Colonic mucosa (tissue), 4 donors: ENCODE measurements around the gene ENSA. TPM values are rescaled to one million over a fixed set of nuclear protein-coding genes. Genes with fewer than 3 reads are reported as not detected.
A peak's percentile ranks its signal among the peaks of the same experiment; 100 is the strongest.

ENCODE experiments used
- DNase-seq: peaks from one replicate; pipeline ENCODE4 v3.0.0-alpha.2; 2020
- H3K27ac ChIP-seq: fragments of 200-600 bp; one replicate; pipeline ENCODE4 v1.8.0; 2021
- H3K27me3 ChIP-seq: fragments of 200-600 bp; one replicate; pipeline ENCODE4 v1.8.0; 2021
- H3K36me3 ChIP-seq: fragments of 200-600 bp; one replicate; pipeline ENCODE4 v1.8.0; 2021
- H3K4me1 ChIP-seq: fragments of 200-600 bp; one replicate; pipeline ENCODE4 v1.8.0; 2021; ENCODE audit warnings: mild to moderate bottlenecking
- H3K4me3 ChIP-seq: fragments of 200-600 bp; one replicate; pipeline ENCODE4 v1.8.0; 2021
- H3K9ac ChIP-seq, 2 donors: one replicate each; pipeline ENCODE4 v1.7.0; 2013; ENCODE audit warnings: control low read depth in 2 of 2, low read depth in 2 of 2, low read length in 2 of 2
- H3K9me3 ChIP-seq: fragments of 200-600 bp; one replicate; pipeline ENCODE4 v1.8.0; 2021
- intact Hi-C: fragments of 100-400 bp; cut with DNase I; formaldehyde crosslinking; loops from one replicate; pipeline ENCODE4 v1.14.1; 2022
- total RNA-seq, 2 donors: library from RNA; stranded (reverse); fragmentation: NEBNext Ultra II Directional in 1 of 2; extraction: Animal tissue kit (Norgen Biotek cat#: 25700) in 1 of 2; gene quantifications; one replicate each; pipeline ENCODE4 v1.2.1, GENCODE V29; 2021
- TF ChIP-seq, protein P1 (sequence below): fragments of 200-600 bp; IDR thresholded peaks from one replicate; pipeline ENCODE4 v1.8.0; 2022; ENCODE audit warnings: antibody characterized with exemption, mild to moderate bottlenecking
- donor health status: healthy.
- donor health status: DM: no; HTN: no; CAD: no.
- donor health status: DM: no; HTN: no; CAD: no.

ENSA gene
- total RNA-seq, 2 donors from 2014 or later, result 199 to 227 TPM

- TF ChIP-seq, protein P1, sequence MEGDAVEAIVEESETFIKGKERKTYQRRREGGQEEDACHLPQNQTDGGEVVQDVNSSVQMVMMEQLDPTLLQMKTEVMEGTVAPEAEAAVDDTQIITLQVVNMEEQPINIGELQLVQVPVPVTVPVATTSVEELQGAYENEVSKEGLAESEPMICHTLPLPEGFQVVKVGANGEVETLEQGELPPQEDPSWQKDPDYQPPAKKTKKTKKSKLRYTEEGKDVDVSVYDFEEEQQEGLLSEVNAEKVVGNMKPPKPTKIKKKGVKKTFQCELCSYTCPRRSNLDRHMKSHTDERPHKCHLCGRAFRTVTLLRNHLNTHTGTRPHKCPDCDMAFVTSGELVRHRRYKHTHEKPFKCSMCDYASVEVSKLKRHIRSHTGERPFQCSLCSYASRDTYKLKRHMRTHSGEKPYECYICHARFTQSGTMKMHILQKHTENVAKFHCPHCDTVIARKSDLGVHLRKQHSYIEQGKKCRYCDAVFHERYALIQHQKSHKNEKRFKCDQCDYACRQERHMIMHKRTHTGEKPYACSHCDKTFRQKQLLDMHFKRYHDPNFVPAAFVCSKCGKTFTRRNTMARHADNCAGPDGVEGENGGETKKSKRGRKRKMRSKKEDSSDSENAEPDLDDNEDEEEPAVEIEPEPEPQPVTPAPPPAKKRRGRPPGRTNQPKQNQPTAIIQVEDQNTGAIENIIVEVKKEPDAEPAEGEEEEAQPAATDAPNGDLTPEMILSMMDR, result no peak
- Histone ChIP-seq H3K4me3 (peak within 1 kb of the TSS; percentile 87), H3K27ac (peak within 1 kb of the TSS; percentile 98), H3K9me3 (no peaks in the 10 kb centered on the region), H3K36me3 (no peaks in the 10 kb centered on the region), H3K9ac (peak within 1 kb of the TSS; percentile 99 to 100), H3K4me1 (no peaks in the 10 kb centered on the region), H3K27me3 (no peaks in the 10 kb centered on the region)
- DNase-seq, result peak; percentile 94
- intact Hi-C loops, result loop anchor here (5.0 kb wide), 1 partner anchor 43 kb away; no protein-coding TSS in a partner anchor
Observed at GRCh38 chr1:150579110-150579944, 50.1 kb downstream of the ENSA start, which contains the start of gene MCL1. Gene MCL1, minus strand, starts transcription at chr1:150579610. Its CDS starts 80 bp downstream, at chr1:150579530.

DNA sequence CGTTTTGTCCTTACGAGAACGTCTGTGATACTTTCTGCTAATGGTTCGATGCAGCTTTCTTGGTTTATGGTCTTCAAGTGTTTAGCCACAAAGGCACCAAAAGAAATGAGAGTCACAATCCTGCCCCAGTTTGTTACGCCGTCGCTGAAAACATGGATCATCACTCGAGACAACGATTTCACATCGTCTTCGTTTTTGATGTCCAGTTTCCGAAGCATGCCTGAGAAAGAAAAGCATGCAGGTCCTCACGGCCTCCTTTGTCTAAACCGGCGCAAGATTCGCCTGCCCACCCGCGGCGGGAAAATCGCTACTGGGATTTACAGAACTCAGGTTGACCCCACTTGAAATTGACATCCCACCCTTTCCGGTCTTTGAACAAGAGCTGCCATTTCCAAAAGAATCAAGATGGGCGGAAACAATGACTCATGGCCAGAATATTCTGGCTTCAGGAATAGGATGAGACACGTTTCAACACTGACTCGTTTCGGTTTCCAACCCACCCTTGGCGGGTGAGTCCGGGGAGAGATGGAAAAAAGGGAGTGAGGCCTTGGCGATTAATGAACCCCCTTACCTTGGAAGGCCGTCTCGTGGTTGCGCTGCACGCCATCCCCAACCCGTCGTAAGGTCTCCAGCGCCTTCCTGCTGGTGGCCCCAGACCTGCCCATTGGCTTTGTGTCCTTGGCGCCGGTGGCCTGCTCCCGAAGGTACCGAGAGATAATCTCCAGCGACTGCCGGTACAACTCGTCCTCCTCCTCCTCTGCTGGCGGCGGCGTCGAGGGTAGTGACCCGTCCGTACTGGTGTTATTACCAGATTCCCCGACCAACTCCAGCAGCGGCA, 50.9 kb downstream of the ENSA start:
- intact Hi-C loops, result loop anchor here (5.0 kb wide), 1 partner anchor 44 kb away; no protein-coding TSS in a partner anchor
- Histone ChIP-seq H3K9me3 (no peaks in the 10 kb centered on the region), H3K27me3 (no peaks in the 10 kb centered on the region), H3K4me1 (peaks cover 3% of the 10 kb centered on the region), H3K36me3 (peaks cover 6% of the 10 kb centered on the region), H3K9ac (peak overlapping the region; percentile 99 to 100), H3K27ac (peak overlapping the region; percentile 98), H3K4me3 (peak overlapping the region; percentile 87)
- TF ChIP-seq, protein P1, result no peak
- DNase-seq, result peak; percentile 72

DNA sequence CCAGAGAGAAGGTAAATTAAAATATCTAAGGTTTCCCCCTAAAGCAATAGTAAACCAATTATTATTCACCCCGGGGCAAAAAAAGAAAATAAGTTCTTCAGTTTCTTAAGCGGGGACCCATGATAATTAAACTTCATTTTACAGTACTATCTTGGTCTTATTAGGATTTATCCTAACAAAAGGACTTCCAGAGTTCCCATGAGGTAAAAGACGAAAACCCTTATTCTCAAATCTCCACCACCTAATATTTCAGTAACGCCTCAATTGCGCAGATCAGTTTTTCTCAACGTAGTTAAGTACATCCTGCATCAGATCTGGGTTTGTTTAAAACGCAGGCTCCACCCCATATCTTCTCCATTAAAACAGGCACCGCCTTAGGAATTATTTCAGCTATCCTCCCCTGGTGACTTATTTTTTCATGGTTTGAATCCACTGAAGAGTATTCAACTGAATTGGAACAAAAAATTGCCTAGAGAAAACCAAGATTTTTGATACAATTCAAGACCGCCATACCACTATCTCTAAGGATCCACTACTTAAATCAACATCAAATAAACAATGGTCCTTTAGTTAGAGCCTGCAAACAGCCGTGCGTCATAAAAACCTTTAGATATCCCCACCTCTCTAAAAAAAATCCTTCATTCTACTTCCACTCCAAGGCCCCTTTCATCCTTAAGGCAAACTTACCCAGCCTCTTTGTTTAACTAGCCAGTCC, 51.7 kb downstream of the ENSA start:
- no peaks in the 10 kb centered on the region for H3K9me3 ChIP-seq
- H3K27ac ChIP-seq, result peak overlapping the region; percentile 98
- peaks cover 9% of the 10 kb centered on the region for H3K36me3 ChIP-seq
- intact Hi-C loops, result loop anchor here (5.0 kb wide), 1 partner anchor 45 kb away; no protein-coding TSS in a partner anchor
- H3K27me3 ChIP-seq, result no peaks in the 10 kb centered on the region
- H3K4me3 ChIP-seq, result peak overlapping the region; percentile 87
- TF ChIP-seq, protein P1, result no peak
- H3K9ac ChIP-seq, result peak overlapping the region; percentile 99 to 100
- peaks cover 3% of the 10 kb centered on the region for H3K4me1 ChIP-seq
- DNase-seq, result no peak

- Histone ChIP-seq H3K9me3 (no peaks in the 10 kb centered on the region), H3K4me1 (peaks cover 3% of the 10 kb centered on the region), H3K27ac (peak overlapping the region; percentile 98), H3K9ac (peak overlapping the region; percentile 64 to 99), H3K4me3 (peak overlapping the region; percentile 87), H3K27me3 (no peaks in the 10 kb centered on the region), H3K36me3 (peaks cover 11% of the 10 kb centered on the region)
- intact Hi-C loops, result loop anchor here (5.0 kb wide), 1 partner anchor 45 kb away; no protein-coding TSS in a partner anchor
- DNase-seq, result no peak
- TF ChIP-seq, protein P1, result no peak
Observed at GRCh38 chr1:150576794-150577556, 52.4 kb downstream of the ENSA start.
